Activated T-helper 2 cell treated with anti-CD3 and anti-CD28 coated beads, Interferon-gamma antibody, Interleukin-2, Interleukin-4, amounts not matched to agents 10 μg/mL and 5 μg/mL and 100 μg/mL, durations not matched to agents 14 hours and 24 hours and 36 hours (primary cell): ENCODE data around the gene HHAT. TPM values are rescaled to one million over a fixed set of nuclear protein-coding genes. Genes with fewer than 3 reads are reported as not detected.

Experiments
- DNase-seq: peaks from one replicate; pipeline ENCODE4 v3.0.0; 2021; ENCODE audit warnings: low spot score
- H3K27ac Mint-ChIP-seq: one replicate; pipeline ENCODE4 v1.8.0; 2021; ENCODE audit warnings: mixed read lengths
- H3K27me3 Mint-ChIP-seq: one replicate; pipeline ENCODE4 v1.8.0; 2021; ENCODE audit warnings: low read depth, mixed read lengths
- H3K36me3 Mint-ChIP-seq: one replicate; pipeline ENCODE4 v1.8.0; 2021; ENCODE audit warnings: low read depth, mixed read lengths
- H3K4me1 Mint-ChIP-seq: one replicate; pipeline ENCODE4 v1.8.0; 2021; ENCODE audit warnings: low read depth, mixed read lengths
- H3K4me3 Mint-ChIP-seq: one replicate; pipeline ENCODE4 v1.8.0; 2021; ENCODE audit warnings: low read depth, mild to moderate bottlenecking, moderate library complexity, mixed read lengths
- H3K9me3 Mint-ChIP-seq: one replicate; pipeline ENCODE4 v1.8.0; 2021; ENCODE audit warnings: mixed read lengths
- intact Hi-C: fragments of 100-400 bp; cut with micrococcal nuclease; formaldehyde crosslinking; loops from one replicate; pipeline ENCODE4 v1.15.1; 2023
- total RNA-seq: library from RNA; stranded (reverse); gene quantifications from 2 replicates; pipeline ENCODE4 v1.2.3, GENCODE V29; 2022

The HHAT gene
- total RNA-seq, 1 donor from 2014 or later = 0.43 TPM

DNA sequence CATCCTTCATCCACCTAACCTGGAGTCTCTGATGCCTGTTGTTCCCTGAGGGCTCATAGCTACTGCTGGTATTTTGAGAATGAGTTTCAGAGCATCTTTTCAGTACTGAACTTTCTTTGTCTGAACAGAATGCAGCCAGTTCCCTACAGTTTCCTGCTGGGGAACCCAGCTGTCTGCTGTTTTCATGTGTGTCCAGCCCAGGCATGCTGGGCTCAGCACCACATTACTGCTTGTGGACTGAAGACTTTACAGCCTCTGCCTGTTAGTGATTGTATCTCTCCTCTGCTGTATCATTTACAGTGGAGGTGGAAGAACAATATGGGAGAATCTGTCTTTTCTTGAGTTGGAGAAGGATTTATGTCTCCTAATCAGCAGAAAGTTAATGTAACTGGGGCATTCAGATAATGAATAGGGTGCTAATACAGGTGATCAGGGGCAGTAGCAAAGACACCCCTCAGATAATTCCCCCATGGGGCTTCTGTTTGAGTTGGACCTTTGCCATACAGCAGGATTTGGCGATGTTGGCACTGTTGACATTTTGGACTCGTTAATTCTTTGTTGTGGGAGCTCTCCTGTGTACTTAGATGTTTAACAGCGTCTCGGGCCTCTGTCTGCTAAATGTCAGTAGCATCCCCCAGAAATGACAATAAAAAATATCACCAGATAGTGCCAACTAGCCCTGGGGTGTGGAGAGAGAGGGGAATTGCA is 207.7 kb downstream of the HHAT start:
- Mint-ChIP-seq H3K9me3 (no peaks in the 10 kb centered on the region), H3K4me3 (no peak overlapping the region), H3K27me3 (no peaks in the 10 kb centered on the region), H3K4me1 (no peaks in the 10 kb centered on the region), H3K36me3 (no peaks in the 10 kb centered on the region), H3K27ac (no peak overlapping the region)
- intact Hi-C loops = no loop called here
- no peak for DNase-seq

GRCh38 chr1:210540288-210540687 is 211.6 kb downstream of the HHAT start:
- Mint-ChIP-seq H3K27ac (no peak overlapping the region), H3K4me3 (no peak overlapping the region), H3K9me3 (no peaks in the 10 kb centered on the region), H3K27me3 (no peaks in the 10 kb centered on the region), H3K36me3 (no peaks in the 10 kb centered on the region), H3K4me1 (peaks cover 2% of the 10 kb centered on the region)
- intact Hi-C loops = no loop called here
- no peak for DNase-seq

- intact Hi-C loops = no loop called here
- no peaks in the 10 kb centered on the region for H3K36me3 Mint-ChIP-seq
- no peaks in the 10 kb centered on the region for H3K27me3 Mint-ChIP-seq
- no peak for DNase-seq
- no peaks in the 10 kb centered on the region for H3K9me3 Mint-ChIP-seq
- H3K27ac Mint-ChIP-seq = no peak overlapping the region
- no peak overlapping the region for H3K4me3 Mint-ChIP-seq
- peaks cover 2% of the 10 kb centered on the region for H3K4me1 Mint-ChIP-seq
Measured at GRCh38 chr1:210541680-210542358, 213.1 kb downstream of the HHAT start.

DNA sequence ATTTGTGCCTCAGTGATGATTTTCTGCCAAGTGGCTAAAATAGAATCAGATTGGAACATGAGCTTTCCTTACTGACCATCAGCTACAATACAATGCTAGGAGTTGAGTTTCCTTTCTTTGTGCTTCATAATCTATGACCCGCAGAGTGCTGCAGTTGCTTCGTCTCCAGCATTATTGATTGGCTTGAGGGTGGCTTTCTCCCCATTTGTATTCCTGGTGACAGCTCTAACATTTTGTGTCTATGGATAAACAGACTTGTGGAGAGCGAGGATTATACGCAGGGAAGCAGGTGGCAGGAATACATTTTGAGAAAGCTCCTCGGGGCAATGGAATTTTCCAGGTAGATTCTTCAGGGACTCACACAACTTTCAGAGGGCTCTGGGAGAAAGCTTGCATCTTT is 223.2 kb downstream of the HHAT start:
- Mint-ChIP-seq H3K4me1 (no peaks in the 10 kb centered on the region), H3K9me3 (no peaks in the 10 kb centered on the region), H3K27ac (no peak overlapping the region), H3K4me3 (no peak overlapping the region), H3K36me3 (no peaks in the 10 kb centered on the region), H3K27me3 (peaks cover 3% of the 10 kb centered on the region)
- no peak for DNase-seq
- intact Hi-C loops = no loop called here

DNA sequence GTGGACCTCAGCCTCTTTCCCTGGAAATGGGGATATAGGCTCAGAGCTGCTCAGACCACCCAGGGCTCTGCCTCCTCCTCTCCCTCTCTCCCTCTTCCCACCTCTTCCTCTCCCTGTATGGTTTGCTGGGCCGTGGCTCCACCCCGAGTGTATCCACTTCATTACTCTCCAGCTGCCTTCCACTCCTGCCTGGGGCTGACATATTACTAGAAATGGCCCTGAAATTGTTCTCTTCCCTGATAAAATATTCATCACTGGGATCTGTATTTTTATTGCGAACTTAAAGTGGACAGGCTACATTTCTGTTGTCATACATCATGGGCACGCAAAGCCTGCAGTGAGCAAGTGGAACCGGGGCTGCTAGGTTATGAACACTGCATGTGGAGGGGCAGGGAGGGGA is 225.0 kb downstream of the HHAT start:
- intact Hi-C loops = no loop called here
- Mint-ChIP-seq H3K36me3 (no peaks in the 10 kb centered on the region), H3K27me3 (peaks cover 4% of the 10 kb centered on the region), H3K4me1 (no peaks in the 10 kb centered on the region), H3K27ac (no peak overlapping the region), H3K9me3 (no peaks in the 10 kb centered on the region), H3K4me3 (no peak overlapping the region)
- no peak for DNase-seq

DNA sequence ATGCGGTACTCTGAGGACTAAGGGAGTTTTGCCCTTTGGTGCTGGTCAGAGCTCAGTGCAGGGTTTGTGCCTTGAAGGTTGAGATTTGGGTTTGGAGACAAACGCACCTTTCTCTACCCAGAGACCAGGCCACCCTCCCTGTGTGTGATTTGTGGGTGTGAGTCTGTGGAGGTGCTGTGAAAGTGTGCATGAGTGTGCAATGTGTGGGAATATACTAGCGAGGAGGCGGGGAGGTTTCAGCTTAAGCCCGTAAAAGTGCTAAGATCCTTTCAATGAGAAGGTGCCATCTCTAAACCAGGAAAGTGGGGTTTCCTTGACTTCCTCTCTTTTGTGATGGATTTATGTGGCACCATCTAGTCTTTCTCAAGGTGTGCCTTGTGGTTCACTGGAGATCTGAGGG is 225.7 kb downstream of the HHAT start:
- intact Hi-C loops = no loop called here
- Mint-ChIP-seq H3K4me3 (no peak overlapping the region), H3K4me1 (no peaks in the 10 kb centered on the region), H3K36me3 (no peaks in the 10 kb centered on the region), H3K27me3 (peaks cover 6% of the 10 kb centered on the region), H3K27ac (no peak overlapping the region), H3K9me3 (no peaks in the 10 kb centered on the region)
- no peak for DNase-seq

DNA sequence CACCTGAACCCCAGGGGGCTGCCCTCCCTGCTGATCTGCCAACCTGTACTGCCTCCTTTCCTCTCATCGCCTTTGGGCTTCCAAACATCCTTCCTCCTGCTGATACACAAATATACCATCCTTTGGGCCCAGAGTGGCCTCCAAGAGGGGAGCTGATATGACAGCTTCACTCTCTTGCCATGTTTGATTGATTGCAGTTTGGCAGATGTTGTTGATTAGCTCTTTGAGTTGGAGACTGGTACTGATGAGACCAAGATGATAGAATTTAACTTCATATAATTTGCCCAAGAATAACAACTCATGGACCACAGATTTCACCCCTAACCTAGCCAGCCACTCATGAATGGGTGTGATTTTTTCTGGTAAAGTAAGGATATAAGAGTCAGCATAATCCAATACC is 227.8 kb downstream of the HHAT start:
- Mint-ChIP-seq H3K36me3 (no peaks in the 10 kb centered on the region), H3K27me3 (peaks cover 4% of the 10 kb centered on the region), H3K4me3 (no peak overlapping the region), H3K27ac (no peak overlapping the region), H3K9me3 (no peaks in the 10 kb centered on the region), H3K4me1 (no peaks in the 10 kb centered on the region)
- no peak for DNase-seq
- intact Hi-C loops = no loop called here

- H3K4me3 Mint-ChIP-seq = no peak overlapping the region
- no peak overlapping the region for H3K27ac Mint-ChIP-seq
- no peaks in the 10 kb centered on the region for H3K36me3 Mint-ChIP-seq
- H3K4me1 Mint-ChIP-seq = no peaks in the 10 kb centered on the region
- no peaks in the 10 kb centered on the region for H3K9me3 Mint-ChIP-seq
- H3K27me3 Mint-ChIP-seq = peaks cover 2% of the 10 kb centered on the region
- intact Hi-C loops = no loop called here
- DNase-seq = no peak
Measured at GRCh38 chr1:210557426-210558077, 228.8 kb downstream of the HHAT start.

DNA sequence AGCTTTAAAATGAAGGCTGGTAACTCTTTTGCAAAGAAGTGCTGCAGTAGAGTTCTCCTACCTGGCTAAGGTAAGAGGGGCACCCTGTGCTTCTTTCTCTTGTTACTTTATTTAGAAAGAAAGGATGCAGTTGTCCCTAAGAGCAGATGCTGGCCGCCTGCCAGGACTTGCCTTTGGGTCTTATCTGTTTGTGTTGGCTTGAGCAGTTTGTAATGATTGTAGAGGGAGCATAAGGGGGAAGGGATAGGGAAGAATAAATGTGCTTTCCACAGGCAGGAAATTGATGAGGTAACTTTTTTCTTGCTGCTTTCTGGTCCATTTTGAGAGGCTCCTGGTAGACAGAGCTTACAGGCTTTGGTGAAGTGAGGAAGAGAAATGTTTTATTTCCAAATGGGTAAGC is 229.6 kb downstream of the HHAT start:
- H3K27me3 Mint-ChIP-seq = peaks cover 5% of the 10 kb centered on the region
- no peak for DNase-seq
- H3K27ac Mint-ChIP-seq = no peak overlapping the region
- no peaks in the 10 kb centered on the region for H3K4me1 Mint-ChIP-seq
- H3K36me3 Mint-ChIP-seq = no peaks in the 10 kb centered on the region
- H3K4me3 Mint-ChIP-seq = no peak overlapping the region
- intact Hi-C loops = no loop called here
- no peaks in the 10 kb centered on the region for H3K9me3 Mint-ChIP-seq

GRCh38 chr1:210565306-210565705 is 236.6 kb downstream of the HHAT start:
- H3K27ac Mint-ChIP-seq = no peak overlapping the region
- peaks cover 6% of the 10 kb centered on the region for H3K27me3 Mint-ChIP-seq
- no peaks in the 10 kb centered on the region for H3K9me3 Mint-ChIP-seq
- intact Hi-C loops = no loop called here
- no peak for DNase-seq
- H3K4me3 Mint-ChIP-seq = no peak overlapping the region
- H3K36me3 Mint-ChIP-seq = no peaks in the 10 kb centered on the region
- H3K4me1 Mint-ChIP-seq = no peaks in the 10 kb centered on the region

GRCh38 chr1:210568631-210569030 is 239.9 kb downstream of the HHAT start:
- intact Hi-C loops = no loop called here
- peaks cover 3% of the 10 kb centered on the region for H3K27me3 Mint-ChIP-seq

DNA sequence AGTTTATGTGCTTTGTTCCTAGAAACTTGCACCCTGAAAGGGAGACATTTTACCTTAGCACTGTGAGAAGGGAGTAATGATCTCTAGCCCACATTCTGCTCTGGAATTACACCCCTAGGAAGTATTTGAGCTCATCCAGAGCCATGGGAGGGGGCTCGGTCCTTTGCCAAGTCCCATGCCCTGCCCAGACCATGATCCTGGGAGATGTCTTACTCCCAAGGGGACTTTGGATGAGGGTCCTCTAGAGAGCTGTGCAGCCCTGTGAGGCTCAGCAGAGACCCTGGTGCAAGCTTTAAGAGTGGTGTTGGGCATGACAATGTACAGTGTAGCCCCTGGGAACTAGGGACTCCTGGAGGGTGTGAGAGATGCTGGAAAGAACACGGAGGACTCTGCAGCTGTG is 241.4 kb downstream of the HHAT start:
- Mint-ChIP-seq H3K9me3 (no peaks in the 10 kb centered on the region), H3K27ac (no peak overlapping the region), H3K4me1 (no peaks in the 10 kb centered on the region), H3K27me3 (peaks cover 3% of the 10 kb centered on the region), H3K36me3 (no peaks in the 10 kb centered on the region), H3K4me3 (no peak overlapping the region)
- no peak for DNase-seq
- intact Hi-C loops = no loop called here

More at GRCh38 chr1:210568631-210569030, 239.9 kb downstream of the HHAT start:
- no peak for DNase-seq
- Mint-ChIP-seq H3K27ac (no peak overlapping the region), H3K4me1 (no peaks in the 10 kb centered on the region), H3K4me3 (no peak overlapping the region), H3K36me3 (no peaks in the 10 kb centered on the region), H3K9me3 (no peaks in the 10 kb centered on the region)
